Gastrocnemius medialis (tissue), 4 donors: Measurements from ENCODE around the gene PLPP3.

Experiments
- POLR2A ChIP-seq, 2 donors: fragments of 450-650 bp; IDR thresholded peaks; one replicate each; pipeline ENCODE4 v1.6.1; 2017; ENCODE audit warnings: antibody characterized with exemption in 2 of 2, mild to moderate bottlenecking in 2 of 2, moderate library complexity in 2 of 2
- TF ChIP-seq, protein P1 (sequence below), 5 experiments: fragments of 450-650 bp in 3 of 5; fragments of 200-600 bp in 2 of 5; sonication (generic) in 2 of 5; IDR thresholded peaks in 4 of 5; conservative IDR thresholded peaks in 1 of 5; 1 replicate in 4 of 5; 2 replicates in 1 of 5; pipeline ENCODE4 v1.5.1; 2016 to 2019; ENCODE audit warnings: antibody characterized with exemption in 5 of 5, mild to moderate bottlenecking in 3 of 5, moderate library complexity in 3 of 5

DNA sequence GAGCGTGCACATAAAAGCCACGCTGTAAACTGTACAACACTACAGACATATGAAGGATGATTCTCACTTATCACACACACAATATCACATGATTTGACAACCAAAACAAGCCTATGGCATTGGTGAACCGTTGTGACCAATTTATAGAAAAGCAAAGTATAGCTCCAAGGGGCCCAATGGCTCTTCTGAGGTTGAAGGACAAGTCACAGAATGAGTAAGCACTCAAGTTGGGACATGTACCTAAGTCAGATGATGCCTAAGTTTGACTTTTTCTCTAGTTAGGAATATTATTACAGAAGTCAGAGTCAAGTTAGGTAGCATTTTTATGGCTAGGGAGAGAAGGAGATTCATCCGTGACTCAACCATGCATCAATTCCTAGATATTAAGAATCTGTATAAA lies 45.7 kb downstream of the PLPP3 start:
- TF ChIP-seq, protein P1, sequence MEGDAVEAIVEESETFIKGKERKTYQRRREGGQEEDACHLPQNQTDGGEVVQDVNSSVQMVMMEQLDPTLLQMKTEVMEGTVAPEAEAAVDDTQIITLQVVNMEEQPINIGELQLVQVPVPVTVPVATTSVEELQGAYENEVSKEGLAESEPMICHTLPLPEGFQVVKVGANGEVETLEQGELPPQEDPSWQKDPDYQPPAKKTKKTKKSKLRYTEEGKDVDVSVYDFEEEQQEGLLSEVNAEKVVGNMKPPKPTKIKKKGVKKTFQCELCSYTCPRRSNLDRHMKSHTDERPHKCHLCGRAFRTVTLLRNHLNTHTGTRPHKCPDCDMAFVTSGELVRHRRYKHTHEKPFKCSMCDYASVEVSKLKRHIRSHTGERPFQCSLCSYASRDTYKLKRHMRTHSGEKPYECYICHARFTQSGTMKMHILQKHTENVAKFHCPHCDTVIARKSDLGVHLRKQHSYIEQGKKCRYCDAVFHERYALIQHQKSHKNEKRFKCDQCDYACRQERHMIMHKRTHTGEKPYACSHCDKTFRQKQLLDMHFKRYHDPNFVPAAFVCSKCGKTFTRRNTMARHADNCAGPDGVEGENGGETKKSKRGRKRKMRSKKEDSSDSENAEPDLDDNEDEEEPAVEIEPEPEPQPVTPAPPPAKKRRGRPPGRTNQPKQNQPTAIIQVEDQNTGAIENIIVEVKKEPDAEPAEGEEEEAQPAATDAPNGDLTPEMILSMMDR (IDR thresholded peaks at IDR 0.05 in 4 of 5, conservative IDR thresholded peaks at IDR 0.05 in 1 of 5): no peak
- no peak for TF ChIP-seq POLR2A (IDR thresholded peaks at IDR 0.05)
